ENCODE data around the gene MMP21. TPM values are rescaled to one million over a fixed set of nuclear protein-coding genes. Genes with fewer than 3 reads are reported as not detected.

Gene MMP21
- polyA plus RNA-seq, 1 donor from 2014 or later: not detected

DNA sequence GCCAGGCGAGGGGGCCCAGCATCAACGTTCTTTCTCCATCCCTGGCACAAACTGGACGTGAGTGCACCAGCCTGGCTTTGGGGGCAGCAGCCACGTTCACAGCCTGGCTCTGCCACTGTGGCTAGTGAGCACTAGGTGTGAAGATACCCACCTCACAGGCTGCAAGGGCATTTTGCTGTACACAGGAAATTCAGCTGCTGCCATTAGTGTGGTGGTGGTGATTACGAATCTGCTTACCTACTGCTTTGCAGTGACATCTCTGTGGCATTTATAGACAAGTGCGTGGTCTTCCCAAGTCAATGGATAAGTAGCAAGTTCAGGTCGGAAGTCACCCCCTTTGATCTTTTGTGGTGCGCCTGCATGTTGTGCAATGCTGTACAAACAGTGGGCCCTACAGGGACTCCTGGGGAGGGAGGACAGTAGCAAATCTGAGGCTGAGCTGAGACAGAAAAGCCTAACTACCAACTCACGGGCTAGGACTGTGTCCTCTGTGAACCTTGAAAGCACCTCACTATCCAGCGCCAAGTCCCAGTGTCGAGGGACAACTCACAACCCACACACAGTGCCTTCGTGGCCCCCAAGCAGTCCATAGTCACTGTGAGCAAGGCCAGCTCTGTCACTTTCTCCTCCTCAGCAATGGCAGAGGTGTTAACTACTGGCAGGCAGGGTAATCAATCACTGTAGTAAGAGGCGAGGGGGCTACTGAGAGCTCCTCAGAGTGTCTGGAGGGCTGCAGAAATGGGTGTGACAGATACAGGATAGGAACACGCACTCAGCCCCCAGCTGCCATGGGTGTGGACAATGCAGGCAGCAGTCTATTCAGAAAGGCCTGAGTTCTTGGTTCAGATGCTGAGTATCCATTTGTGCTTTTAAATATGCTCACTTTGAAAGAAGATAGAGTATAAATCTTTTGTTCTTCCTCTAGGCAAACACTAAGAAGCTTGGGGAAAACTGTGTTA is 17.0 kb upstream of the MMP21 start:
- TF ChIP-seq MXI1 (conservative IDR thresholded peaks at IDR 0.05; ENCODE audit: poor library complexity, severe bottlenecking) (no peak), EP300 (conservative IDR thresholded peaks at IDR 0.05; ENCODE audit: poor library complexity, severe bottlenecking) (no peak), SMC3 (conservative IDR thresholded peaks at IDR 0.05; ENCODE audit: poor library complexity) (no peak)
- no peak overlapping the region for H3K4me3 ChIP-seq (ENCODE audit: low read length)
- H3K79me2 ChIP-seq (replicated peaks; ENCODE audit: insufficient read depth, low read length): no peaks in the 10 kb centered on the region
- no peak overlapping the region for H3K27ac ChIP-seq (ENCODE audit: low read length)
- no peak overlapping the region for H3K4me2 ChIP-seq (ENCODE audit: low read length)
- no peaks in the 10 kb centered on the region for H3K9me3 ChIP-seq (ENCODE audit: low read length)
- no peaks in the 10 kb centered on the region for H3K36me3 ChIP-seq (ENCODE audit: insufficient read depth, low read length)
- no peak overlapping the region for H2AFZ ChIP-seq (ENCODE audit: low read depth, low read length)
- no peaks in the 10 kb centered on the region for H4K20me1 ChIP-seq (ENCODE audit: insufficient read depth)
- no peak overlapping the region for H3K9ac ChIP-seq (ENCODE audit: low read length)
- H3K9me2 ChIP-seq (ENCODE audit: insufficient read depth, low read length): no peaks in the 10 kb centered on the region
- H3K27me3 ChIP-seq (ENCODE audit: insufficient read depth, low read depth, low read length): no peaks in the 10 kb centered on the region
- H3F3A ChIP-seq (ENCODE audit: insufficient read depth, low read length, poor library complexity, severe bottlenecking): no peaks in the 10 kb centered on the region

DNA sequence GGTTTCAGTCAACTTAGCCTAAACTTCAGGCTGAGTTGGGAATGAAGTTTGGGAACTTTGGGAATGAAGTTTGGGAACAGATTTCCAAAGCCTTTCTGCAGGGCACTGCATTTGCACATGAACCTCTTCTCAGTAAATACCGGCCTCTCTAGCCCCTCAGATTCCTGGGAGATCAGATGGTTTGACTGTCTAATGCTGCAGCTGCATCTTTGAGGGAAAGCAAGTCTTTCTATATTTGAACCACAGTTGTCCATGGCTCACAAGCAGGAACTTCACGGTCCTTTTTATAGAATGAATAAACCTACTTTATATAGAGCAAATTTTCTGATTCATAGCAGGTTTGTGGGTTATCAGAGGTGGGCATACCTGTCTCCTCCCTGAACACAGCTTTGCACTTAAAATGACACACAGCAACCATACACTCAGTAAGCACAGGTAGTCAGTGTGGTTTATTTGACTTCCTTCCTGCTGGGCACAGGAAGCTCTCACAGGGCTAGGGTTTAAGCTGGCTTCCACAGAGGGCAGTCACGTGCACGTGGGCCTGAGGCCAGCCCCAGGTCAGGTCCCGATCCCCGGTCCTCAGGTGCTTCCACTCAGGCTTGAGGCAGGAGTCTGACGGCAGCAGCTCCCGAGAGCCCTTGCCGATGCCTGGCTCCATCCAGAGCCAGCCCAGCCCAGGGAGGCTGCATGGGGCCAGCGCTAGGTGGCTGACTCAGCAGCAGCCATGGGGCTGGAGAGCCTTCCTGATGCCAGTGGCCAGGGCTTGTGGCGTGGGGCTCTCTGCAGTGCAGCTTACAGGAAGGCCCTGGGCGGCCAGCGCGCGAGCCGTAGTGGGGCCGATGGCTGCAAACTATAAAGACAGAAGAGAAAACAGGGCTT is 12.8 kb upstream of the MMP21 start:
- Histone ChIP-seq H3K36me3 (ENCODE audit: insufficient read depth, low read length) (no peaks in the 10 kb centered on the region), H4K20me1 (ENCODE audit: insufficient read depth) (no peaks in the 10 kb centered on the region), H3K27ac (ENCODE audit: low read length) (no peak overlapping the region), H3K79me2 (replicated peaks; ENCODE audit: insufficient read depth, low read length) (no peaks in the 10 kb centered on the region), H2AFZ (ENCODE audit: low read depth, low read length) (no peak overlapping the region), H3K9me2 (ENCODE audit: insufficient read depth, low read length) (no peaks in the 10 kb centered on the region), H3K4me3 (ENCODE audit: low read length) (no peak overlapping the region), H3K9me3 (ENCODE audit: low read length) (no peaks in the 10 kb centered on the region), H3F3A (ENCODE audit: insufficient read depth, low read length, poor library complexity, severe bottlenecking) (no peaks in the 10 kb centered on the region), H3K27me3 (ENCODE audit: insufficient read depth, low read depth, low read length) (no peaks in the 10 kb centered on the region), H3K4me2 (ENCODE audit: low read length) (no peak overlapping the region), H3K9ac (ENCODE audit: low read length) (no peak overlapping the region)
- TF ChIP-seq, protein P1, sequence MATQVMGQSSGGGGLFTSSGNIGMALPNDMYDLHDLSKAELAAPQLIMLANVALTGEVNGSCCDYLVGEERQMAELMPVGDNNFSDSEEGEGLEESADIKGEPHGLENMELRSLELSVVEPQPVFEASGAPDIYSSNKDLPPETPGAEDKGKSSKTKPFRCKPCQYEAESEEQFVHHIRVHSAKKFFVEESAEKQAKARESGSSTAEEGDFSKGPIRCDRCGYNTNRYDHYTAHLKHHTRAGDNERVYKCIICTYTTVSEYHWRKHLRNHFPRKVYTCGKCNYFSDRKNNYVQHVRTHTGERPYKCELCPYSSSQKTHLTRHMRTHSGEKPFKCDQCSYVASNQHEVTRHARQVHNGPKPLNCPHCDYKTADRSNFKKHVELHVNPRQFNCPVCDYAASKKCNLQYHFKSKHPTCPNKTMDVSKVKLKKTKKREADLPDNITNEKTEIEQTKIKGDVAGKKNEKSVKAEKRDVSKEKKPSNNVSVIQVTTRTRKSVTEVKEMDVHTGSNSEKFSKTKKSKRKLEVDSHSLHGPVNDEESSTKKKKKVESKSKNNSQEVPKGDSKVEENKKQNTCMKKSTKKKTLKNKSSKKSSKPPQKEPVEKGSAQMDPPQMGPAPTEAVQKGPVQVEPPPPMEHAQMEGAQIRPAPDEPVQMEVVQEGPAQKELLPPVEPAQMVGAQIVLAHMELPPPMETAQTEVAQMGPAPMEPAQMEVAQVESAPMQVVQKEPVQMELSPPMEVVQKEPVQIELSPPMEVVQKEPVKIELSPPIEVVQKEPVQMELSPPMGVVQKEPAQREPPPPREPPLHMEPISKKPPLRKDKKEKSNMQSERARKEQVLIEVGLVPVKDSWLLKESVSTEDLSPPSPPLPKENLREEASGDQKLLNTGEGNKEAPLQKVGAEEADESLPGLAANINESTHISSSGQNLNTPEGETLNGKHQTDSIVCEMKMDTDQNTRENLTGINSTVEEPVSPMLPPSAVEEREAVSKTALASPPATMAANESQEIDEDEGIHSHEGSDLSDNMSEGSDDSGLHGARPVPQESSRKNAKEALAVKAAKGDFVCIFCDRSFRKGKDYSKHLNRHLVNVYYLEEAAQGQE (IDR thresholded peaks at IDR 0.05; ENCODE audit: borderline replicate concordance): no peak

DNA sequence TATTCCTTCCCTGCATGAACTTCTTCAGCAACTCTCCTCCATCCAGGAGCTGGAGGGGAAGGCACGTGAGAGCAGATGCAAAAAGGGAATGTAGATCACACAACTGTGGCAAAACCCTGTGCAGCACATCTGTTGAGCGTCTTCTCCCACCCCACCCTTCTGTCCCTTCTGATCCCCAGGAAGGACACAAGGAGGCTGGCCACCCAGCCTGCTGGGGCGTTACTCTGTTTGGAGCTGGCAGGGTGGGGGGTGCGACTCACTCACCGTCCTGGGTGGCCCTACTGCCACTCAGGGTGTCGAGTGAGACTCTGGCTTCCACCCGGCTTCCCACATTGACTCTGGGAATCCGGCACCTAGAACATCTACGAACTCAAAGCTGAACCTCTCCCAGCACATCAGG is 10.2 kb upstream of the MMP21 start:
- Histone ChIP-seq H3K4me2 (ENCODE audit: low read length) (no peak overlapping the region), H2AFZ (ENCODE audit: low read depth, low read length) (no peak overlapping the region), H3K9ac (ENCODE audit: low read length) (no peak overlapping the region), H3K9me2 (ENCODE audit: insufficient read depth, low read length) (no peaks in the 10 kb centered on the region), H3K27me3 (ENCODE audit: insufficient read depth, low read depth, low read length) (no peaks in the 10 kb centered on the region), H3K9me3 (ENCODE audit: low read length) (no peaks in the 10 kb centered on the region), H3F3A (ENCODE audit: insufficient read depth, low read length, poor library complexity, severe bottlenecking) (no peaks in the 10 kb centered on the region), H3K36me3 (ENCODE audit: insufficient read depth, low read length) (no peaks in the 10 kb centered on the region), H3K27ac (ENCODE audit: low read length) (no peak overlapping the region), H3K79me2 (replicated peaks; ENCODE audit: insufficient read depth, low read length) (no peaks in the 10 kb centered on the region), H3K4me3 (ENCODE audit: low read length) (no peak overlapping the region), H4K20me1 (ENCODE audit: insufficient read depth) (no peaks in the 10 kb centered on the region)
- TF ChIP-seq TAF1 (IDR thresholded peaks at IDR 0.05; ENCODE audit: low read depth): no peak

Measured in neural cell (in vitro differentiated cells).